ENCODE data around the gene H2AZ2.

H2AZ2 gene

DNA sequence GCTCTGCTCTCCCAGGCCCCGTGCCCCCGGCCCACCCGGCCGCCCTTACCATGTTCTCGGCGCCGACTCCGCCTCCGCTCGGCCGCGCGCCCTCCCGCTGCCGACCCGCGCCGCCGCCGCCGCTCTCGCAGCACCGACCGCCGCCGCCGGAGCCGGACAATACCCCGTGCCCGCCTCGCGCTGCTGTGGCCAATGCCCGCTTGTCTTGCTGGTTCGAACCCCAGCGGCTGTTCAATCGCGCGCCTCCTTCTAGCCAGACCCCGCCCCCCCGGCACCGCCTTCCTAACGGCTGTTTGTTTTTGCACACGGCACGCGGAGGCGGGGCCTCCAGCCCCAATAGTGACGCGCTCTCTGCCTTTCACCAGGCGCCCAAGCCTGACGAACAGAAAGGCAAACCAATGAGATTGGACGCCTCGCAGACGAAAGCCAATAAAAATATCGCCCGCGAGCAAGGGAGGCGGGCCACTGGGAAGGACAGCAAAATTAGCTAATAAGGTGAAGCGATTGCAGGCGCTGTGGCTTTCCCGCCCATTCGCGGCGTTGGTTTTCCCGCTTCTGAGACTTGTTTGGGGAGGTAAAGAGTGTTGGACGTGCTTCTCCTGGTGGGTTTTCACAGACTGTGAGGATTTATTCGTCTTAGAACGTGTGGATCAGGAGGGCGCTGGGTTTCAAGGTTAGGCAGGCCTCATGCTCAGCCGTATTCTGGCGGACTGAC, at the start of gene H2AZ2:
Gene H2AZ2, minus strand, starts transcription at position 168 of the 715 bp plus-strand sequence. Its CDS starts 116 bp downstream, at position 52.
- peak; percentile 98 for DNase-seq (ENCODE audit: low spot score)
- TF ChIP-seq, protein P1, sequence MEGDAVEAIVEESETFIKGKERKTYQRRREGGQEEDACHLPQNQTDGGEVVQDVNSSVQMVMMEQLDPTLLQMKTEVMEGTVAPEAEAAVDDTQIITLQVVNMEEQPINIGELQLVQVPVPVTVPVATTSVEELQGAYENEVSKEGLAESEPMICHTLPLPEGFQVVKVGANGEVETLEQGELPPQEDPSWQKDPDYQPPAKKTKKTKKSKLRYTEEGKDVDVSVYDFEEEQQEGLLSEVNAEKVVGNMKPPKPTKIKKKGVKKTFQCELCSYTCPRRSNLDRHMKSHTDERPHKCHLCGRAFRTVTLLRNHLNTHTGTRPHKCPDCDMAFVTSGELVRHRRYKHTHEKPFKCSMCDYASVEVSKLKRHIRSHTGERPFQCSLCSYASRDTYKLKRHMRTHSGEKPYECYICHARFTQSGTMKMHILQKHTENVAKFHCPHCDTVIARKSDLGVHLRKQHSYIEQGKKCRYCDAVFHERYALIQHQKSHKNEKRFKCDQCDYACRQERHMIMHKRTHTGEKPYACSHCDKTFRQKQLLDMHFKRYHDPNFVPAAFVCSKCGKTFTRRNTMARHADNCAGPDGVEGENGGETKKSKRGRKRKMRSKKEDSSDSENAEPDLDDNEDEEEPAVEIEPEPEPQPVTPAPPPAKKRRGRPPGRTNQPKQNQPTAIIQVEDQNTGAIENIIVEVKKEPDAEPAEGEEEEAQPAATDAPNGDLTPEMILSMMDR (IDR thresholded peaks at IDR 0.05; ENCODE audit: borderline replicate concordance, control extremely low read depth, extremely low read depth, insufficient read depth, missing control alignments), result no peak
- in situ Hi-C loops (cut with MboI; ENCODE audit: low sequenced_read_pairs, unreplicated experiment), result loop anchor here (10.0 kb wide), 1 partner anchor 253 kb away; no protein-coding TSS in a partner anchor

DNA sequence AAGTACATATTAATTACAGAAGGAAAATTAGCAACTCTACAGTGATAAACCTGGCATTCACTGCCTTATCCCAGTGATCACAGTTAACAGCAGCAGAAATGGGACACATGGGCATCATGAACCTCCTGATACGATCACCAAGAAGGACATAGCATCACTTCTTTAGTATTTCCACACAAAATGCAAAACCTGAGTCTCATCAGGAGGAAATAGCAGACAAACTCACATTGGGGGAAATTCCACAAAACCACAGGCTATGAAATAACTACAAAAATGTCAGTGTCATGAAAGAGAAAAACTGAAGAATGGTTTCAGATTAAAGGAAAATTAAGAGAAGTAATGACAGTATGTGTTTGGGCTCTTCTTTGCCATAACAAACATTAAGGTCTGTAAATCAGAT, 49.4 kb upstream of the H2AZ2 start:
- in situ Hi-C loops (cut with MboI; ENCODE audit: low sequenced_read_pairs, unreplicated experiment), result no loop called here
- TF ChIP-seq, protein P1 (IDR thresholded peaks at IDR 0.05; ENCODE audit: borderline replicate concordance, control extremely low read depth, extremely low read depth, insufficient read depth, missing control alignments), result no peak
- DNase-seq (ENCODE audit: low spot score), result no peak

DNA sequence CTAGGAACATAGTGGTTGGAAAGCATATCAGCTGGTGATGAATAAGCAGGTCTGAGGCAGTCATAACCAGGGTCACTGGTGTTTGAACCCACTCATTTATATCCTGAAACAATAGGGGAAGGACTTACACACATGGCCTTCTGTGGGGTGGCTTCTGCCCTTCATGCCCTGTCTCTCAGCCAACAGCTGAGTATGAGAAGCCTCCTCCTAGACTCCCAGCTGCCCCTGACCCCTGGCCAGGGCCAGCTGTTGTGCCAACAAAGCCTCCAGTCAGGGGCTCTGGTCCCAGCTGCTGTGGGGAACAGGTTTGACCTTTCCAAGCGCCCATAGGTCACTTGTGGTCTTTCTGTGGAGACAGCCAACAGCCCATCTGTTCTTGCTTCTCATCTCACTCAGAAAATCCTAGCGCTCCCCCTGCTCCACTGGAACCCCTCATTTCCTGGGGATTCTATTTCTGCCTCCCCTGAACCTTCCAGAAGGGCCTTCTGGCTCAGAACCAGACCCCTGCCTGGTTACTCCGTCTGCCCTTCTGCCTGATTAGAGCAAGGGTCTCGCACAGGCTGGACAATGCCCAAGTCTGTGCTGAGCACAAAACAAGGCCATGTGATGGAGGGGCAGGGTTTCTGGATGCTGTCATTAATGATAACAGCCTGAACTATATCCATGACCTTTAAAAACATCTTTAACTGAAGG, 47.1 kb upstream of the H2AZ2 start:
- TF ChIP-seq, protein P1 (IDR thresholded peaks at IDR 0.05; ENCODE audit: borderline replicate concordance, control extremely low read depth, extremely low read depth, insufficient read depth, missing control alignments), result no peak
- DNase-seq (ENCODE audit: low spot score), result no peak
- in situ Hi-C loops (cut with MboI; ENCODE audit: low sequenced_read_pairs, unreplicated experiment), result no loop called here

DNA sequence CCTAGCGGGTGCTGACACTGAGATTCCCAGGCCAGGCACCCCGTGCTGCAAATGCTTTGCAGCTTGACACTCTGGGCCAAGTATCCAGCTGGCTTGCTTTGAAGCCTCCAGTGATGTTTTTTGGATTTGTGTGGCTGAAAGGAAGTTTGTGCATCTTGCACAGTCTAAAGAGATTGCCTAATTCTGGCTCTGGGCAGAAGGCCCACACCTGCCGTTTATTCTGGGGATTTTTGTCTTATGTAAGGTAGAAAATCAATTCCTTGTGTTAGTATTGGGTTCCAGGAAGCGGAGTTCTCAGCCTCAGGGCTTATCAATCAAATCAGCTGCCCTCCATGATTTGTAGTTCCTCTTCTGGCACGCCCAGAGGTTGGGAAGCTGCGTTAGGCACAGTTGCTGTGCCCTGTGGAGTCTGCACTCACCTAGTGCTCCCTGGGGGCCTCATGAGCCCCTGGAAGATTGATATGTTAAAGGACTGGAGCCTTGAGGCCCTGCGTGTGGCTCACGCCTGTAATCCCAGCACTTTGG, 45.9 kb upstream of the H2AZ2 start:
- DNase-seq (ENCODE audit: low spot score), result no peak
- TF ChIP-seq, protein P1 (IDR thresholded peaks at IDR 0.05; ENCODE audit: borderline replicate concordance, control extremely low read depth, extremely low read depth, insufficient read depth, missing control alignments), result no peak
- in situ Hi-C loops (cut with MboI; ENCODE audit: low sequenced_read_pairs, unreplicated experiment), result no loop called here

DNA sequence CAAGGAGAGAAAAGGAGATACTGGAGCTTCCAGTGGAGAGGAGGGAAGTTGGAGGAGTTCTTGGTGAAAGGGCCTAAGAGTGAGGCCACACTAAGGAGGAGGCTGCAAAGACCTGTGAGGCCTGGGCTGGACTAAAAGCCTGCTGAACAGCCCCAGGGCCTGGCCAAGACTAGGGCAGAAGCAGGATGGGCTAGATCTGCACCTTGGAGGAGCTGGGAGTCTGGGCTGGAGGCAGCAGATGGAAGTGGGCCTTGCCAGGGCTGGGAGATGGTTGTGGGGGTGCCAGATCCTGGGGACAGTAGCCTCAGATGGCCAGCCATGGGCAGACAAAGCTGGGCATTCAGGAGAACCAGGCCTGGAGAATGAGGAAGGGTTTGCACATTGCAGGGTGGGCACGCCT, 43.9 kb upstream of the H2AZ2 start:
- DNase-seq (ENCODE audit: low spot score), result no peak
- TF ChIP-seq, protein P1 (IDR thresholded peaks at IDR 0.05; ENCODE audit: borderline replicate concordance, control extremely low read depth, extremely low read depth, insufficient read depth, missing control alignments), result no peak
- in situ Hi-C loops (cut with MboI; ENCODE audit: low sequenced_read_pairs, unreplicated experiment), result no loop called here

DNA sequence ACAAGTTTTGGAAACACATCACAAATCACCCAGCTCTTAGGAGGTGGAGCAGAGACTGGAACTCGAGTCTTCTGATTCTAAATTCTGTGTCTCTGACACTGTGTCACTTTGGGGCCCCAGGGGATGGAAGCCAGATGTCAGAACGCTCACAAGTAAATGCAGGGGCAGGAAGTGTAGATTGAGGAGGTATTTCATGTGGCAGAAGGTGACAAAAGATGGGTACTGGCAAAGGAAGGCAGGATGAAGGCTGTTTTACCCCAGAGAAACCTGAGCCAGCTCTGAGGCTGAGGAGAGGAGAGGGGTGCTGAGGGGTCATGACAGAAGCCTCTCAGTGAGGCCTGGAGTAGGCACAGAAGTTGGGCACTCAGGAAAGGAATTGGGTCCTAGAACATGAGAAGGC, 43.5 kb upstream of the H2AZ2 start:
- TF ChIP-seq, protein P1 (IDR thresholded peaks at IDR 0.05; ENCODE audit: borderline replicate concordance, control extremely low read depth, extremely low read depth, insufficient read depth, missing control alignments), result no peak
- in situ Hi-C loops (cut with MboI; ENCODE audit: low sequenced_read_pairs, unreplicated experiment), result no loop called here
- DNase-seq (ENCODE audit: low spot score), result no peak

Data from GM13976 (cell line).